ENCODE measurements around the gene EHF.

- no peak for TF ChIP-seq CTCF (IDR thresholded peaks at IDR 0.05)
- TF ChIP-seq POLR2AphosphoS5 (IDR thresholded peaks at IDR 0.05) = no peak
- no peak for TF ChIP-seq POLR2A (IDR thresholded peaks at IDR 0.05)
These were observed 34.6 kb downstream of the EHF start for GRCh38 chr11:34655335-34656008.

Data from prostate gland (tissue), 2 donors.